D721Med (cell line): ENCODE results near the gene UBE2J2.
"Not testable (repeated sequence)": the region's sequence is repeated elsewhere in the genome, so short reads cannot be mapped to it uniquely, and the experiment has no call there.

Source experiments
- DNase-seq: peaks from one replicate; pipeline ENCODE4 v3.0.0; 2011; ENCODE audit warnings: low spot score; ENCODE audit not compliant: insufficient read length
- FAIRE-seq: peaks from 2 replicates; lab custom pipeline; 2011; peaks lifted over from hg19 to GRCh38; lab: Jason Lieb, UNC
- CTCF ChIP-seq: IDR thresholded peaks from 2 replicates; pipeline ENCODE4 v1.5.1; 2012; ENCODE audit warnings: mild to moderate bottlenecking, control low read depth; ENCODE audit not compliant: insufficient read depth; ENCODE audit errors: missing control alignments

Gene UBE2J2

GRCh38 chr1:1318777-1319645 lies 45.4 kb upstream of the UBE2J2 start:
- DNase-seq (no peak), FAIRE-seq (no peak)
- no peak for TF ChIP-seq CTCF

- TF ChIP-seq CTCF, result no peak
- no peak for FAIRE-seq
- no peak for DNase-seq
These were observed 44.5 kb upstream of the UBE2J2 start for GRCh38 chr1:1318131-1318652.

- DNase-seq, result no peak
- TF ChIP-seq CTCF, result no peak
- FAIRE-seq, result no peak
These were observed 43.8 kb upstream of the UBE2J2 start for GRCh38 chr1:1317420-1317819.

GRCh38 chr1:1316199-1316598 lies 42.5 kb upstream of the UBE2J2 start:
- not testable (repeated sequence) for DNase-seq, FAIRE-seq

GRCh38 chr1:1315435-1315954 lies 41.8 kb upstream of the UBE2J2 start:
- DNase-seq, result no peak
- TF ChIP-seq CTCF, result no peak
- FAIRE-seq, result no peak

- TF ChIP-seq CTCF, result no peak
- no peak for FAIRE-seq
- no peak for DNase-seq
These were observed 41.2 kb upstream of the UBE2J2 start for GRCh38 chr1:1314678-1315335.

GRCh38 chr1:1314237-1314586 lies 40.6 kb upstream of the UBE2J2 start:
- FAIRE-seq, result no peak
- no peak for TF ChIP-seq CTCF
- no peak for DNase-seq
